Neuronal stem cell (in vitro differentiated cells): ENCODE measurements around the gene CA9.
A peak's percentile ranks its signal among the peaks of the same experiment; 100 is the strongest.

Experiments
- DNase-seq: peaks from one replicate; pipeline ENCODE4 v3.0.0-alpha.2; 2013; ENCODE audit warnings: low spot score
- H2AFZ ChIP-seq: one replicate; pipeline ENCODE4 v1.6.1; 2013; ENCODE audit warnings: mild to moderate bottlenecking, low read length, inconsistent platforms
- H2AK5ac ChIP-seq: 2 replicates; pipeline ENCODE4 v1.6.1; 2013; ENCODE audit warnings: low read depth, mild to moderate bottlenecking, inconsistent platforms, low read length, moderate library complexity, mixed read lengths
- H2BK120ac ChIP-seq: 2 replicates; pipeline ENCODE4 v1.6.1; 2013; ENCODE audit warnings: low read depth, mild to moderate bottlenecking, inconsistent platforms, low read length, moderate library complexity, mixed read lengths
- H2BK12ac ChIP-seq: one replicate; pipeline ENCODE4 v1.6.1; 2013; ENCODE audit warnings: low read length, inconsistent platforms
- H2BK15ac ChIP-seq: 2 replicates; pipeline ENCODE4 v1.6.1; 2013; ENCODE audit warnings: mild to moderate bottlenecking, low read length, inconsistent platforms, mixed read lengths
- H2BK5ac ChIP-seq: one replicate; pipeline ENCODE4 v1.6.1; 2013; ENCODE audit warnings: inconsistent platforms, mild to moderate bottlenecking, low read length, moderate library complexity
- H3K14ac ChIP-seq: one replicate; pipeline ENCODE4 v1.6.1; 2013; ENCODE audit warnings: low read length, inconsistent platforms
- H3K18ac ChIP-seq: 2 replicates; pipeline ENCODE4 v1.6.1; 2013; ENCODE audit warnings: low read length, inconsistent platforms
- H3K23ac ChIP-seq: 2 replicates; pipeline ENCODE4 v1.6.1; 2013; ENCODE audit warnings: low read depth, mild to moderate bottlenecking, mixed read lengths, low read length, inconsistent platforms; ENCODE audit not compliant: poor library complexity
- H3K27ac ChIP-seq: replicated peaks from 3 replicates; pipeline ENCODE4 v1.5.1; 2013; ENCODE audit warnings: low read length, inconsistent platforms
- H3K27me3 ChIP-seq, 3 experiments: 2 replicates each; pipeline ENCODE4 v1.6.1; 2013; ENCODE audit warnings: low read length in 3 of 3, mild to moderate bottlenecking in 2 of 3, inconsistent platforms in 1 of 3, low read depth in 1 of 3, mixed read lengths in 1 of 3, moderate library complexity in 1 of 3; ENCODE audit not compliant: control insufficient read depth in 3 of 3, insufficient read depth in 3 of 3
- H3K36me3 ChIP-seq, 2 donors: replicated peaks in 1 of 2; 2 replicates each; pipeline ENCODE4 v1.6.1; 2013; ENCODE audit warnings: low read length in 2 of 2; ENCODE audit not compliant: control insufficient read depth in 2 of 2, insufficient read depth in 2 of 2
- H3K4ac ChIP-seq: 2 replicates; pipeline ENCODE4 v1.6.1; 2013; ENCODE audit warnings: inconsistent platforms, mild to moderate bottlenecking, low read length, moderate library complexity
- H3K4me1 ChIP-seq, 2 donors: 1 replicate in 1 of 2; 2 replicates in 1 of 2; pipeline ENCODE4 v1.6.1; 2013; ENCODE audit warnings: low read length in 2 of 2, low read depth in 1 of 2; ENCODE audit not compliant: control insufficient read depth in 2 of 2, insufficient read depth in 1 of 2
- H3K4me2 ChIP-seq: one replicate; pipeline ENCODE4 v1.6.1; 2013; ENCODE audit warnings: mild to moderate bottlenecking, low read length, inconsistent platforms; ENCODE audit not compliant: insufficient read depth, poor library complexity, severe bottlenecking
- H3K4me3 ChIP-seq, 2 donors: 2 replicates each; pipeline ENCODE4 v1.5.1; 2013; ENCODE audit warnings: low read length in 2 of 2, mild to moderate bottlenecking in 2 of 2, inconsistent platforms in 1 of 2, moderate library complexity in 1 of 2
- H3K79me1 ChIP-seq: one replicate; pipeline ENCODE4 v1.6.1; 2013; ENCODE audit warnings: low read depth, mild to moderate bottlenecking, inconsistent platforms, low read length, moderate library complexity
- H3K9ac ChIP-seq: one replicate; pipeline ENCODE4 v1.6.1; 2013; ENCODE audit warnings: mild to moderate bottlenecking, low read depth, low read length, inconsistent platforms; ENCODE audit not compliant: poor library complexity
- H3K9me3 ChIP-seq, 2 donors: replicated peaks in 1 of 2; 2 replicates each; pipeline versions ENCODE3 to v1.6.1; 2013; ENCODE audit warnings: low read length in 2 of 2, mild to moderate bottlenecking in 2 of 2, inconsistent platforms in 1 of 2, low read depth in 1 of 2, mixed read lengths in 1 of 2, moderate library complexity in 1 of 2; ENCODE audit not compliant: control insufficient read depth in 2 of 2, insufficient read depth in 1 of 2
- H4K8ac ChIP-seq: one replicate; pipeline ENCODE4 v1.6.1; 2013; ENCODE audit warnings: low read depth, mild to moderate bottlenecking, inconsistent platforms, low read length, moderate library complexity
- H4K91ac ChIP-seq: one replicate; pipeline ENCODE4 v1.6.1; 2013; ENCODE audit warnings: low read length, low read depth, mild to moderate bottlenecking, inconsistent platforms; ENCODE audit not compliant: poor library complexity
- WGBS, 2 donors: extraction: QIAGEN DNeasy Blood & Tissue Kit; methylation state at CpG; one replicate each; pipeline ENCODE4 v1.1.7; 2013; ENCODE audit warnings: missing lambda C conversion rate in 2 of 2, mixed read lengths in 1 of 2; ENCODE audit not compliant: insufficient read length in 2 of 2, insufficient replicate concordance in 1 of 2; ENCODE audit errors: extremely low coverage in 2 of 2; 5-methylcytosine and 5-hydroxymethylcytosine counted together

CA9 gene

GRCh38 chr9:35705836-35706430 lies 32.2 kb downstream of the CA9 start:
- H2BK5ac ChIP-seq, result no peak overlapping the region
- H3K27me3 ChIP-seq, result no peaks in the 10 kb centered on the region
- no peak overlapping the region for H3K4ac ChIP-seq
- no peak overlapping the region for H2AFZ ChIP-seq
- H4K8ac ChIP-seq, result no peak overlapping the region
- no peak for DNase-seq
- H3K4me2 ChIP-seq, result no peak overlapping the region
- no peak overlapping the region for H3K27ac ChIP-seq
- no peak overlapping the region for H3K18ac ChIP-seq
- no peaks in the 10 kb centered on the region for H3K9me3 ChIP-seq
- H3K4me3 ChIP-seq, result no peak overlapping the region
- H3K4me1 ChIP-seq, result no peaks in the 10 kb centered on the region
- H3K36me3 ChIP-seq, result peaks cover 74 to 94% of the 10 kb centered on the region in 2 donors
- no peak overlapping the region for H2BK12ac ChIP-seq
- no CpG with 5 or more reads among the region's 7 CpGs for WGBS, 2 donors
- no peak overlapping the region for H3K23ac ChIP-seq
- H3K9ac ChIP-seq, result no peak overlapping the region
- no peak overlapping the region for H3K14ac ChIP-seq
- H2BK120ac ChIP-seq, result no peak overlapping the region
- H4K91ac ChIP-seq, result no peak overlapping the region
- no peak overlapping the region for H2BK15ac ChIP-seq
- H2AK5ac ChIP-seq, result no peak overlapping the region
- no peaks in the 10 kb centered on the region for H3K79me1 ChIP-seq

DNA sequence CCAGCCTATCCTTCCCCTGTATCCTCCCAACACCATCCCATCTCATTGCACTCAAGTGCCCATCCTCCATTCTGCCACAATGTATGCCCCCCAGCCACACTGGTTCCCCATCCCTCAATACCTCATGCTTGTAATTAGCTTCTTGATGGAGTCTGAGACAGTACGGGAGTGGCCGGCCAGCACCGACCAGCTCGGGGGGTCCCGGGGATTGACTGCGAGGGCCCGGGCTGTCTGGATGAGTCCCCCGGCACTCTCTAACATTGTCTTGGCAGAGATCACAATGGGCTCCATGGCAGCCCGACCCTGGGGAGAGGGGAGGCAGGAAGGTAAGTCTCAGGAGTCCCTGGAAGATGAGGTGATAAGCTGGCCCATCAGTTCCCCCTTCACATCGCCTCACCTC lies 33.2 kb downstream of the CA9 start:
- Histone ChIP-seq H3K4me1 (no peaks in the 10 kb centered on the region), H3K27ac (no peak overlapping the region), H2AK5ac (no peak overlapping the region), H3K79me1 (no peaks in the 10 kb centered on the region), H3K18ac (no peak overlapping the region), H3K4me2 (no peak overlapping the region), H3K27me3 (no peaks in the 10 kb centered on the region), H3K4ac (no peak overlapping the region), H3K36me3 (peaks cover 75 to 94% of the 10 kb centered on the region in 2 donors), H2BK15ac (no peak overlapping the region), H2BK5ac (no peak overlapping the region), H3K9ac (peak overlapping the region; percentile 3), H4K91ac (no peak overlapping the region), H3K4me3 (peak overlapping the region in 1 of 2 donors; percentile 35), H4K8ac (no peak overlapping the region), H3K9me3 (no peaks in the 10 kb centered on the region), H2AFZ (no peak overlapping the region), H3K23ac (no peak overlapping the region), H2BK120ac (no peak overlapping the region), H3K14ac (no peak overlapping the region), H2BK12ac (no peak overlapping the region)
- no CpG with 5 or more reads among the region's 10 CpGs for WGBS, 2 donors
- DNase-seq, result no peak

- no CpG with 5 or more reads among the region's 4 CpGs for WGBS, 2 donors
- H2AFZ ChIP-seq, result no peak overlapping the region
- no peak overlapping the region for H3K27ac ChIP-seq
- no peak overlapping the region for H4K91ac ChIP-seq
- no peak overlapping the region for H2AK5ac ChIP-seq
- no peak overlapping the region for H3K4me2 ChIP-seq
- H3K14ac ChIP-seq, result no peak overlapping the region
- no peak overlapping the region for H2BK120ac ChIP-seq
- no peak overlapping the region for H3K18ac ChIP-seq
- H3K4ac ChIP-seq, result no peak overlapping the region
- H3K79me1 ChIP-seq, result no peaks in the 10 kb centered on the region
- no peak overlapping the region for H2BK5ac ChIP-seq
- no peak overlapping the region for H3K23ac ChIP-seq
- no peaks in the 10 kb centered on the region for H3K9me3 ChIP-seq
- H3K4me1 ChIP-seq, result no peaks in the 10 kb centered on the region
- H4K8ac ChIP-seq, result no peak overlapping the region
- no peaks in the 10 kb centered on the region for H3K27me3 ChIP-seq
- no peak for DNase-seq
- no peak overlapping the region for H2BK12ac ChIP-seq
- H3K9ac ChIP-seq, result no peak overlapping the region
- H3K36me3 ChIP-seq, result peaks cover 77 to 94% of the 10 kb centered on the region in 2 donors
- no peak overlapping the region for H2BK15ac ChIP-seq
- H3K4me3 ChIP-seq, result no peak overlapping the region
These were observed 34.4 kb downstream of the CA9 start for GRCh38 chr9:35708146-35708545.

- no CpG with 5 or more reads among the region's 7 CpGs for WGBS, 2 donors
- Histone ChIP-seq H3K9ac (no peak overlapping the region), H2AK5ac (no peak overlapping the region), H3K4ac (no peak overlapping the region), H3K23ac (no peak overlapping the region), H3K14ac (no peak overlapping the region), H2AFZ (no peak overlapping the region), H3K27ac (no peak overlapping the region), H3K4me1 (no peaks in the 10 kb centered on the region), H4K91ac (no peak overlapping the region), H3K4me2 (no peak overlapping the region), H3K4me3 (no peak overlapping the region), H2BK15ac (no peak overlapping the region), H2BK5ac (peak overlapping the region; percentile 78), H3K79me1 (peaks cover 2% of the 10 kb centered on the region), H3K27me3 (no peaks in the 10 kb centered on the region), H3K18ac (no peak overlapping the region), H3K9me3 (no peaks in the 10 kb centered on the region), H2BK12ac (no peak overlapping the region), H4K8ac (peak overlapping the region; percentile 32), H2BK120ac (no peak overlapping the region), H3K36me3 (peaks cover 70 to 94% of the 10 kb centered on the region in 2 donors)
- no peak for DNase-seq
These were observed 37.2 kb downstream of the CA9 start for GRCh38 chr9:35710818-35711500.
